Astrocyte of the cerebellum (primary cell): ENCODE data around the gene C1RL.
A peak's percentile ranks its signal among the peaks of the same experiment; 100 is the strongest.
"Not testable (repeated sequence)": the region's sequence is repeated elsewhere in the genome, so short reads cannot be mapped to it uniquely, and the experiment has no call there.

ENCODE experiments used
- DNase-seq: peaks from one replicate; pipeline ENCODE4 v3.0.0-alpha.2; 2011; ENCODE audit warnings: low read depth
- H3K4me3 ChIP-seq: 2 replicates; pipeline ENCODE4 v1.5.1; 2011; ENCODE audit warnings: mild to moderate bottlenecking, low read depth, low read length, moderate library complexity
- CTCF ChIP-seq: IDR thresholded peaks from 2 replicates; pipeline ENCODE4 v1.5.1; 2012; ENCODE audit warnings: low read length, low read depth, moderate library complexity, mild to moderate bottlenecking; ENCODE audit errors: missing control alignments
- in situ Hi-C: cut with HindIII; loops from 2 replicates; pipeline ENCODE4 v1.10.0; 2017; ENCODE audit warnings: low sequenced_read_pairs

The C1RL gene

GRCh38 chr12:7061596-7061995 lies 47.4 kb downstream of the C1RL start:
- no peak overlapping the region for H3K4me3 ChIP-seq
- no peak for TF ChIP-seq CTCF
- DNase-seq, result no peak
- in situ Hi-C loops, result no loop called here

DNA sequence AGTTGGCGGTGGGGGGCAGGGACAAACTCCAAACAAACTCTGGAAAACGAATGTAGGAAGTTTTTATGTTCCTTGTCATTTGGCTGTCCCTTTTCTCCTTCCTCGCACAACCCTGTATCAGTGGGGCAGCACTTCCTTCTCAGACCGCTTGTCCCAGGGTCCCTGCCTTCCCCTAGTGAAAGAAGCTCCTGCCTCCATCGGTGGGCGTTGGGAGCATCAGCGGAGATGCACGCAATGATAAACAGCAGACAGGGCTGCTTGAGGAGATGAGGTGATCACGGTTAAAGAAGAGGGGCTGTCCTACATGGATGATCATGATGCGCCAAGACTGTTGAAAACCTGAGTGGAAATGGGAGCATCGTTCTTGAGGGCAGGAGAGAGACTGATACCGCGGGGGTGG lies 47.9 kb downstream of the C1RL start:
- DNase-seq, result no peak
- in situ Hi-C loops, result no loop called here
- H3K4me3 ChIP-seq, result peak overlapping the region; percentile 19
- TF ChIP-seq CTCF, result no peak

DNA sequence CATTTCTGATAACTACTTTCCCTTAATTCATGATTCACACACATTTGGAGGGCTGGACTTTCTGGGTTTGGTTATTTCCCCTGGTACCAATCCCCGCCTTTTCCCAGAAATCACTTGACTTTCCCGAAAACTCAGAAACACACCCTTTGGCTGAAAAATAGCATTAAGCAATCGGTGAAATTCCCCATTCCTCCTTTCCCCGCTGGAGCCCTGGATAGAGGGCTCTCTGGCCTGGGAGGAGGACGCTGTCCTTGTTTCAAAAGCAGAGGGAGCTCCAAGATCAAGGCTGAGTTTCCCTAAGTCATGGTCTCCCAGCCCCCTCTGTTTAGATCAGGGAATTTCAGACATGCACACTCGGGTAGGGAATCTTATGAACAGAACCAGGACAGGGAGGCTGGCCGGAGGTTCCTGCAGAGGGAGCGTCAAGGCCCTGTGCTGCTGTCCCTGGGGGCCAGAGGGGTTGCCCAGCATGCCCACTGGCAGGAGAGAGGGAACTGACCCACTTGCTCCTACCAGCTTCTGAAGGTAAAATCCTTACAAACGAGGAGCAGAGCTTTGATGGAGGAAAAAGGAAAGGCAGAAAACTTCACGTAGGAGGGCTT lies 48.6 kb downstream of the C1RL start, which contains the start of gene C1S:
TSS of gene C1S (plus strand) at position 366 of the 602 bp plus-strand sequence. CDS start 1,195 bp downstream, outside the sequence.
- H3K4me3 ChIP-seq, result peak within 1 kb of the TSS; percentile 19
- peak; percentile 89 for DNase-seq
- TF ChIP-seq CTCF, result peak; percentile 86
- in situ Hi-C loops, result no loop called here

GRCh38 chr12:7059780-7060179 lies 49.2 kb downstream of the C1RL start:
- no peak overlapping the region for H3K4me3 ChIP-seq
- in situ Hi-C loops, result loop anchor here (5.0 kb wide), 1 partner anchor 48 kb away; the partner anchor contains the start of gene C1RL
- no peak for TF ChIP-seq CTCF
- no peak for DNase-seq

DNA sequence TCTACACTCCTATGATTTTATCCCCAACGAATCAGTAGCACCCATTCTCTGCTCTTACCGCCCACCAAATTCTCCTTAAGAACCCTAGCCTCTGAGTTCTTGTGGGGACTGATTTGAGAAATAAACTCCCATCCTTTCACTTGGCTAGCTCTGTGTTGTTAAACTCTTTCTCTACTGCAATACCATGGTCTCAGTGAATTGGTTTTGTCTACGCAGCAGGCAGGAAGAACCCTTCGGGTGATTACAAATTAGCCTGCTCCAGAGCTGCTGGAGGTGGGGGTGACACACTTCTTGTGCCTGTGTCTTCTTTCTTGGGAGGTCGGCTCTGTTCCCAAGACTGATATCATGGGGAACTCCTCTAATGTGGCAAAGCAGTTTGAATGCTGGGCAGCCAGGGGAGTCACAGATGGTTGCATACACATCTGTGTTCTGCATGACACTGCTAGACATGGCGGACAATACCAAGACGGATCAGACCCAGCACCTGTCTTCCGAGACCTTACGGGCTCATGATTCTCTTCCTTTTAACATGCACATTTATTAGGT lies 50.1 kb downstream of the C1RL start:
- H3K4me3 ChIP-seq, result no peak overlapping the region
- in situ Hi-C loops, result loop anchor here (5.0 kb wide), 1 partner anchor 48 kb away; the partner anchor contains the start of gene C1RL
- TF ChIP-seq CTCF, result no peak
- no peak for DNase-seq

- in situ Hi-C loops, result loop anchor here (5.0 kb wide), 1 partner anchor 49 kb away; the partner anchor contains the start of gene C1RL
- H3K4me3 ChIP-seq, result no peak overlapping the region
- no peak for DNase-seq
- TF ChIP-seq CTCF, result no peak
Observed at GRCh38 chr12:7058163-7058845, 50.7 kb downstream of the C1RL start.

- in situ Hi-C loops, result loop anchor here (5.0 kb wide), 1 partner anchor 52 kb away; the partner anchor contains the start of gene C1RL
- H3K4me3 ChIP-seq, DNase-seq: not testable (repeated sequence)
Observed at GRCh38 chr12:7055736-7056135, 53.3 kb downstream of the C1RL start.
